ENCODE data around the gene ADGRG6. TPM values are rescaled to one million over a fixed set of nuclear protein-coding genes. Genes with fewer than 3 reads are reported as not detected.

The ADGRG6 gene
- total and polyA plus RNA-seq, 2 donors (not counting 3 experiments of a cell fraction or from before 2014, with no cell fraction given): 99.3 to 166 TPM

GRCh38 chr6:142438898-142439297 is 137.1 kb downstream of the ADGRG6 start:
- Histone ChIP-seq H3K27me3 (ENCODE audit: control insufficient read depth in 2 of 2, insufficient read depth in 2 of 2, low read length in 2 of 2) (no peaks in the 10 kb centered on the region), H4K20me1 (replicated peaks; ENCODE audit: control insufficient read depth, extremely low read depth, insufficient read depth, low read length) (no peaks in the 10 kb centered on the region), H3K9me3 (replicated peaks; ENCODE audit: control insufficient read depth, insufficient read depth, low read length) (no peaks in the 10 kb centered on the region), H3K36me3 (ENCODE audit: control insufficient read depth in 2 of 2, extremely low read depth in 1 of 2, insufficient read depth in 2 of 2, low read length in 2 of 2) (peaks cover 14 to 17% of the 10 kb centered on the region in 2 experiments), H2AFZ (ENCODE audit: low read depth, low read length) (no peak overlapping the region), H3K4me2 (ENCODE audit: insufficient read depth, low read length) (no peak overlapping the region), H3K4me1 (ENCODE audit: control insufficient read depth, extremely low read depth, insufficient read depth, low read length) (no peaks in the 10 kb centered on the region), H3K27ac (ENCODE audit: insufficient read depth, low read depth, low read length) (no peak overlapping the region), H3K79me2 (ENCODE audit: control insufficient read depth, insufficient read depth, low read length) (no peaks in the 10 kb centered on the region), H3K4me3 (replicated peaks in 1 of 3; ENCODE audit: insufficient read depth in 1 of 3, low read depth in 1 of 3, low read length in 3 of 3) (no peak overlapping the region), H3K9ac (replicated peaks; ENCODE audit: extremely low read depth, insufficient read depth, low read length) (no peak overlapping the region), H3K9me1 (replicated peaks; ENCODE audit: control insufficient read depth, extremely low read depth, insufficient read depth, low read length) (no peaks in the 10 kb centered on the region)
- BruUV-seq (replicated peaks): no TSS peak
- no peak for FAIRE-seq
- ChIA-PET CTCF (no interaction called here), POLR2A (no interaction called here)
- no peak for DNase-seq (ENCODE audit: low read depth, low spot score)
- intact Hi-C loops (cut with micrococcal nuclease): no loop called here
- dilution Hi-C loops (cut with MboI; ENCODE audit: extremely low pct_ligation_motif_present, low sequenced_read_pairs): no loop called here
- TF ChIP-seq GATA2 (IDR thresholded peaks at IDR 0.05; ENCODE audit: insufficient read depth, insufficient read length, low read depth, low read length): no peak

GRCh38 chr6:142440600-142441293 is 138.9 kb downstream of the ADGRG6 start:
- FAIRE-seq (no peak), DNase-seq (ENCODE audit: low read depth, low spot score) (no peak)
- no peak overlapping the region for H3K27ac ChIP-seq (ENCODE audit: insufficient read depth, low read depth, low read length)
- no peaks in the 10 kb centered on the region for H3K79me2 ChIP-seq (ENCODE audit: control insufficient read depth, insufficient read depth, low read length)
- no peaks in the 10 kb centered on the region for H3K4me1 ChIP-seq (ENCODE audit: control insufficient read depth, extremely low read depth, insufficient read depth, low read length)
- H3K4me2 ChIP-seq (ENCODE audit: insufficient read depth, low read length): no peak overlapping the region
- no peak overlapping the region for H3K4me3 ChIP-seq (replicated peaks in 1 of 3; ENCODE audit: insufficient read depth in 1 of 3, low read depth in 1 of 3, low read length in 3 of 3)
- no peaks in the 10 kb centered on the region for H4K20me1 ChIP-seq (replicated peaks; ENCODE audit: control insufficient read depth, extremely low read depth, insufficient read depth, low read length)
- no TSS peak for BruUV-seq (replicated peaks)
- H3K9me3 ChIP-seq (replicated peaks; ENCODE audit: control insufficient read depth, insufficient read depth, low read length): no peaks in the 10 kb centered on the region
- ChIA-PET CTCF (no interaction called here), POLR2A (no interaction called here)
- no peak overlapping the region for H3K9ac ChIP-seq (replicated peaks; ENCODE audit: extremely low read depth, insufficient read depth, low read length)
- H3K9me1 ChIP-seq (replicated peaks; ENCODE audit: control insufficient read depth, extremely low read depth, insufficient read depth, low read length): no peaks in the 10 kb centered on the region
- intact Hi-C loops (cut with micrococcal nuclease): no loop called here
- no peak overlapping the region for H2AFZ ChIP-seq (ENCODE audit: low read depth, low read length)
- peaks cover 17% of the 10 kb centered on the region in 2 experiments for H3K36me3 ChIP-seq (ENCODE audit: control insufficient read depth in 2 of 2, extremely low read depth in 1 of 2, insufficient read depth in 2 of 2, low read length in 2 of 2)
- dilution Hi-C loops (cut with MboI; ENCODE audit: extremely low pct_ligation_motif_present, low sequenced_read_pairs): no loop called here
- TF ChIP-seq EZH2 (IDR thresholded peaks at IDR 0.05; ENCODE audit: borderline replicate concordance, low read depth, low read length, severe bottlenecking): no peak
- no peak for TF ChIP-seq POLR2A (IDR thresholded peaks at IDR 0.05; ENCODE audit: low read depth, low read length)
- no peak for TF ChIP-seq FOS (IDR thresholded peaks at IDR 0.05; ENCODE audit: borderline replicate concordance, insufficient read depth, low read length)
- TF ChIP-seq JUN (IDR thresholded peaks at IDR 0.05; ENCODE audit: borderline replicate concordance, insufficient read depth, insufficient read length, low read depth): no peak
- TF ChIP-seq, protein P1, sequence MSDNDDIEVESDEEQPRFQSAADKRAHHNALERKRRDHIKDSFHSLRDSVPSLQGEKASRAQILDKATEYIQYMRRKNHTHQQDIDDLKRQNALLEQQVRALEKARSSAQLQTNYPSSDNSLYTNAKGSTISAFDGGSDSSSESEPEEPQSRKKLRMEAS (IDR thresholded peaks at IDR 0.05; ENCODE audit: insufficient read depth, insufficient read length): no peak
- TF ChIP-seq MYC (IDR thresholded peaks at IDR 0.05; ENCODE audit: low read depth, low read length): no peak
- no peaks in the 10 kb centered on the region for H3K27me3 ChIP-seq (ENCODE audit: control insufficient read depth in 2 of 2, insufficient read depth in 2 of 2, low read length in 2 of 2)

Data from endothelial cell of umbilical vein (primary cell).